ENCODE measurements around the gene TRMT10B.

- TF ChIP-seq EZH2 (IDR thresholded peaks at IDR 0.05; ENCODE audit: insufficient read depth, low read length) (no peak), CTCF (IDR thresholded peaks at IDR 0.05; ENCODE audit: insufficient read depth, low read depth, low read length) (no peak)
These were observed 16.4 kb downstream of the TRMT10B start for GRCh38 chr9:37769995-37770394.
